Measurements from ENCODE around the gene KCNQ1. TPM values are rescaled to one million over a fixed set of nuclear protein-coding genes. Genes with fewer than 3 reads are reported as not detected.

The KCNQ1 gene
- total and polyA plus RNA-seq, 2 donors (not counting 3 experiments of a cell fraction or from before 2014, with no cell fraction given), result 0.07 to 0.09 TPM

GRCh38 chr11:2844116-2844842, 399.5 kb downstream of the KCNQ1 start:
- no peaks in the 10 kb centered on the region for H3K27me3 ChIP-seq (ENCODE audit: control insufficient read depth in 2 of 2, insufficient read depth in 2 of 2, low read length in 2 of 2)
- no peaks in the 10 kb centered on the region for H3K9me1 ChIP-seq (replicated peaks; ENCODE audit: control insufficient read depth, extremely low read depth, insufficient read depth, low read length)
- intact Hi-C loops (cut with micrococcal nuclease), result no loop called here
- dilution Hi-C loops (cut with MboI; ENCODE audit: extremely low pct_ligation_motif_present, low sequenced_read_pairs), result no loop called here
- DNase-seq (ENCODE audit: low read depth, low spot score) (no peak), FAIRE-seq (no peak)
- no peaks in the 10 kb centered on the region for H3K79me2 ChIP-seq (ENCODE audit: control insufficient read depth, insufficient read depth, low read length)
- H3K9ac ChIP-seq (replicated peaks; ENCODE audit: extremely low read depth, insufficient read depth, low read length), result no peak overlapping the region
- H4K20me1 ChIP-seq (replicated peaks; ENCODE audit: control insufficient read depth, extremely low read depth, insufficient read depth, low read length), result no peaks in the 10 kb centered on the region
- H3K36me3 ChIP-seq (ENCODE audit: control insufficient read depth in 2 of 2, extremely low read depth in 1 of 2, insufficient read depth in 2 of 2, low read length in 2 of 2), result no peaks in the 10 kb centered on the region
- H3K4me1 ChIP-seq (ENCODE audit: control insufficient read depth, extremely low read depth, insufficient read depth, low read length), result no peaks in the 10 kb centered on the region
- no peaks in the 10 kb centered on the region for H3K9me3 ChIP-seq (replicated peaks; ENCODE audit: control insufficient read depth, insufficient read depth, low read length)
- no peak overlapping the region for H3K27ac ChIP-seq (ENCODE audit: insufficient read depth, low read depth, low read length)
- no peak overlapping the region for H3K4me2 ChIP-seq (ENCODE audit: insufficient read depth, low read length)
- ChIA-PET POLR2A (no interaction called here), CTCF (no interaction called here)
- no TSS peak for BruUV-seq (replicated peaks)
- no peak overlapping the region for H2AFZ ChIP-seq (ENCODE audit: low read depth, low read length)
- H3K4me3 ChIP-seq (replicated peaks in 1 of 3; ENCODE audit: insufficient read depth in 1 of 3, low read depth in 1 of 3, low read length in 3 of 3), result no peak overlapping the region
- TF ChIP-seq MYC (IDR thresholded peaks at IDR 0.05; ENCODE audit: low read depth, low read length), result no peak
- no peak for TF ChIP-seq POLR2A (IDR thresholded peaks at IDR 0.05; ENCODE audit: low read depth, low read length)
- TF ChIP-seq FOS (IDR thresholded peaks at IDR 0.05; ENCODE audit: borderline replicate concordance, insufficient read depth, low read length), result no peak
- no peak for TF ChIP-seq JUN (IDR thresholded peaks at IDR 0.05; ENCODE audit: borderline replicate concordance, insufficient read depth, insufficient read length, low read depth)
- TF ChIP-seq EZH2 (IDR thresholded peaks at IDR 0.05; ENCODE audit: borderline replicate concordance, low read depth, low read length, severe bottlenecking), result no peak
- TF ChIP-seq MAX (IDR thresholded peaks at IDR 0.05; ENCODE audit: insufficient read depth, insufficient read length), result no peak
- TF ChIP-seq GATA2 (IDR thresholded peaks at IDR 0.05; ENCODE audit: insufficient read depth, insufficient read length, low read depth, low read length), result no peak
- TF ChIP-seq POLR2AphosphoS5 (IDR thresholded peaks at IDR 0.05; ENCODE audit: insufficient read depth, low read depth, low read length), result no peak
- TF ChIP-seq CTCF (IDR thresholded peaks at IDR 0.05; ENCODE audit: extremely low read depth in 1 of 2, insufficient read depth in 1 of 2, low read depth in 1 of 2, low read length in 2 of 2), result no peak
